ENCODE measurements around the gene PPP1R13L. TPM values are rescaled to one million over a fixed set of nuclear protein-coding genes. Genes with fewer than 3 reads are reported as not detected.
"Not testable (repeated sequence)": the region's sequence is repeated elsewhere in the genome, so short reads cannot be mapped to it uniquely, and the experiment has no call there.

The PPP1R13L gene
- total RNA-seq, 2 donors from 2014 or later, result 3.4 to 4.5 TPM

DNA sequence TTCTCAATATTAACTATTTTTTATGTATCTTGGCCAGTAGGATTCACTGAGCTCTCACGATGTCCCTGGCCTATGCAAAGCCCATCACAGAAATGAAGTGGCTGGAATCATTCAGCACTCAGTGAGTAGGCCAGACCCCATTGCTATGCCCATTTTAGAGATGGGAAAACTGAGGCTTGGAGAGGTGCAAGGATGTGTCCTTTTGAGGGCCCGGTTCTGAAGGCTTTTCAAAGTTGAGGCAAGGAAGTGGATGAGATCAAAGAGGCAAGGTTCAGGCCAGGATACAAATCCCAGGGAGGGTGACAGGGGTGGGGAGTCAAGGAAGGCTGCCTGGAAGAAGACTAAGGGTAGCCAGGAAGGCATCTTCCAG is 37.5 kb upstream of the PPP1R13L start:
- H3K9me3 ChIP-seq (ENCODE audit: control insufficient read depth, low read length, poor library complexity, severe bottlenecking), result no peaks in the 10 kb centered on the region
- H3K27ac Mint-ChIP-seq, result peak overlapping the region; percentile 97
- peaks cover 43% of the 10 kb centered on the region for H3K4me1 Mint-ChIP-seq
- no peak for DNase-seq
- ATAC-seq, result no peak
- H3K27me3 Mint-ChIP-seq, result no peaks in the 10 kb centered on the region
- peaks cover under 1% of the 10 kb centered on the region for H3K36me3 Mint-ChIP-seq (ENCODE audit: low read depth)
- peak overlapping the region; percentile 98 for H3K4me3 Mint-ChIP-seq

GRCh38 chr19:45440873-45441654 is 36.2 kb upstream of the PPP1R13L start:
- peak overlapping the region; percentile 87 for H3K4me3 Mint-ChIP-seq
- H3K4me1 Mint-ChIP-seq, result peaks cover 38% of the 10 kb centered on the region
- no peak for DNase-seq
- ATAC-seq, result no peak
- H3K27ac Mint-ChIP-seq, result peak overlapping the region; percentile 84
- H3K27me3 Mint-ChIP-seq, result no peaks in the 10 kb centered on the region
- H3K36me3 Mint-ChIP-seq (ENCODE audit: low read depth), result no peaks in the 10 kb centered on the region
- H3K9me3 ChIP-seq (ENCODE audit: control insufficient read depth, low read length, poor library complexity, severe bottlenecking), result no peaks in the 10 kb centered on the region

DNA sequence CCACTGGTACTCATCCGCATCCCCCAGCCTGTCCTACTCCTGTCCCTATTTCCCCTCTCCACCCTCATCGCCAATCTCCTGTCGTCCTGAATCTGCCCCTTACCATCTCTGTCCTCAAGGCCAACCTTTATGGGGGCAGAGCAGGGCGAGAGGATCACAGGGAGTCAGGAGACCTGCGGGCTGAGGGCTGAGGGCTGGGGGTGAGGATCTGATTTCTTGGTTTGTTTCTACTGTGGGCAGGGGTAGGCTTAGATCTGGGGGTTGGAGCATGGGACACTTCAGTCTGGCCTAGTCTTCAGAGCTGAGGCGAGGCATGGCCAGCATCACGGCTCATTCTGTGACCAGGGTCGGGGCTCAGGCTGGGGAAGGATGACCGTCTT is 35.4 kb upstream of the PPP1R13L start:
- H3K4me3 Mint-ChIP-seq, result peak overlapping the region; percentile 87
- ATAC-seq (no peak), DNase-seq (no peak)
- peaks cover 33% of the 10 kb centered on the region for H3K4me1 Mint-ChIP-seq
- H3K27me3 Mint-ChIP-seq, result no peaks in the 10 kb centered on the region
- no peaks in the 10 kb centered on the region for H3K9me3 ChIP-seq (ENCODE audit: control insufficient read depth, low read length, poor library complexity, severe bottlenecking)
- H3K27ac Mint-ChIP-seq, result peak overlapping the region; percentile 84
- H3K36me3 Mint-ChIP-seq (ENCODE audit: low read depth), result no peaks in the 10 kb centered on the region

- peaks cover 28% of the 10 kb centered on the region for H3K4me1 Mint-ChIP-seq
- no peaks in the 10 kb centered on the region for H3K27me3 Mint-ChIP-seq
- peak overlapping the region; percentile 87 for H3K4me3 Mint-ChIP-seq
- H3K27ac Mint-ChIP-seq, result peak overlapping the region; percentile 84
- DNase-seq (peak; percentile 75 to 81 (median 77)), ATAC-seq (peak; percentile 59)
- H3K9me3 ChIP-seq (ENCODE audit: control insufficient read depth, low read length, poor library complexity, severe bottlenecking), result no peaks in the 10 kb centered on the region
- no peaks in the 10 kb centered on the region for H3K36me3 Mint-ChIP-seq (ENCODE audit: low read depth)
Measured at GRCh38 chr19:45439569-45440258, 34.8 kb upstream of the PPP1R13L start.

GRCh38 chr19:45439190-45439568 is 34.3 kb upstream of the PPP1R13L start:
- DNase-seq (no peak), ATAC-seq (no peak)
- Mint-ChIP-seq H3K36me3 (ENCODE audit: low read depth) (no peaks in the 10 kb centered on the region), H3K27me3 (no peaks in the 10 kb centered on the region), H3K4me3 (peak overlapping the region; percentile 87), H3K27ac (peak overlapping the region; percentile 84), H3K4me1 (peaks cover 24% of the 10 kb centered on the region)
- H3K9me3 ChIP-seq (ENCODE audit: control insufficient read depth, low read length, poor library complexity, severe bottlenecking), result no peaks in the 10 kb centered on the region

GRCh38 chr19:45437328-45437727 is 32.5 kb upstream of the PPP1R13L start:
- H3K27ac Mint-ChIP-seq, result no peak overlapping the region
- H3K4me3 Mint-ChIP-seq, result no peak overlapping the region
- H3K36me3 Mint-ChIP-seq (ENCODE audit: low read depth), result no peaks in the 10 kb centered on the region
- H3K4me1 Mint-ChIP-seq, result peaks cover 13% of the 10 kb centered on the region
- no peak for ATAC-seq
- H3K27me3 Mint-ChIP-seq, result no peaks in the 10 kb centered on the region
- no peaks in the 10 kb centered on the region for H3K9me3 ChIP-seq (ENCODE audit: control insufficient read depth, low read length, poor library complexity, severe bottlenecking)
- no peak for DNase-seq

GRCh38 chr19:45432543-45432942 is 27.7 kb upstream of the PPP1R13L start:
- DNase-seq; H3K4me3 Mint-ChIP-seq; H3K27me3 Mint-ChIP-seq; H3K27ac Mint-ChIP-seq; H3K36me3 Mint-ChIP-seq (ENCODE audit: low read depth); ATAC-seq; H3K4me1 Mint-ChIP-seq; H3K9me3 ChIP-seq (ENCODE audit: control insufficient read depth, low read length, poor library complexity, severe bottlenecking): not testable (repeated sequence)

GRCh38 chr19:45431008-45431407 is 26.1 kb upstream of the PPP1R13L start:
- ATAC-seq; DNase-seq; H3K9me3 ChIP-seq (ENCODE audit: control insufficient read depth, low read length, poor library complexity, severe bottlenecking); H3K27me3 Mint-ChIP-seq; H3K36me3 Mint-ChIP-seq (ENCODE audit: low read depth); H3K4me3 Mint-ChIP-seq; H3K4me1 Mint-ChIP-seq; H3K27ac Mint-ChIP-seq: not testable (repeated sequence)

DNA sequence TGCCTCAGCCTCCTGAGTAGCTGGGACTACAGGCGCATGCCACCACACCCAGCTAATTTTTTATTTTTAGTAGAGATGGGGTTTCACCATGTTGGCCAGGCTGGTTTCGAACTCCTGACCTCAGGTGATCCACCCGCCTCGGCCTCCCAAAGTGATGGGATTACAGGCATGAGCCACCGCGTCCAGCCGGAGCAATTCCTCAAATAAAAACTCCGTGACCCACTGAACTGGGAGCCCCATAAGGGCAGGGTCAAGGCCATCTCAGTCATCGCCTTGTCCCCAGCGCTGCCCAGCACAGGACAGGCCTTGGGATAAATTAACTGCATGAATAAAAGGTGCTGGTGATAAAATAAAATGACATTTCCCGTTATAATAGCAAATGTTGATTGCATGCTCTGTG is 25.0 kb upstream of the PPP1R13L start:
- H3K4me3 Mint-ChIP-seq; H3K9me3 ChIP-seq (ENCODE audit: control insufficient read depth, low read length, poor library complexity, severe bottlenecking); H3K4me1 Mint-ChIP-seq; DNase-seq; H3K36me3 Mint-ChIP-seq (ENCODE audit: low read depth); H3K27me3 Mint-ChIP-seq; ATAC-seq; H3K27ac Mint-ChIP-seq: not testable (repeated sequence)

- ATAC-seq (peak; percentile 10), DNase-seq (no peak)
- H3K27me3 Mint-ChIP-seq, result peaks cover 5% of the 10 kb centered on the region
- H3K9me3 ChIP-seq (ENCODE audit: control insufficient read depth, low read length, poor library complexity, severe bottlenecking), result no peaks in the 10 kb centered on the region
- peak overlapping the region; percentile 90 for H3K4me3 Mint-ChIP-seq
- H3K27ac Mint-ChIP-seq, result peak overlapping the region; percentile 59
- H3K36me3 Mint-ChIP-seq (ENCODE audit: low read depth), result no peaks in the 10 kb centered on the region
- H3K4me1 Mint-ChIP-seq, result peaks cover 16% of the 10 kb centered on the region
Measured at GRCh38 chr19:45428384-45429231, 23.7 kb upstream of the PPP1R13L start.

DNA sequence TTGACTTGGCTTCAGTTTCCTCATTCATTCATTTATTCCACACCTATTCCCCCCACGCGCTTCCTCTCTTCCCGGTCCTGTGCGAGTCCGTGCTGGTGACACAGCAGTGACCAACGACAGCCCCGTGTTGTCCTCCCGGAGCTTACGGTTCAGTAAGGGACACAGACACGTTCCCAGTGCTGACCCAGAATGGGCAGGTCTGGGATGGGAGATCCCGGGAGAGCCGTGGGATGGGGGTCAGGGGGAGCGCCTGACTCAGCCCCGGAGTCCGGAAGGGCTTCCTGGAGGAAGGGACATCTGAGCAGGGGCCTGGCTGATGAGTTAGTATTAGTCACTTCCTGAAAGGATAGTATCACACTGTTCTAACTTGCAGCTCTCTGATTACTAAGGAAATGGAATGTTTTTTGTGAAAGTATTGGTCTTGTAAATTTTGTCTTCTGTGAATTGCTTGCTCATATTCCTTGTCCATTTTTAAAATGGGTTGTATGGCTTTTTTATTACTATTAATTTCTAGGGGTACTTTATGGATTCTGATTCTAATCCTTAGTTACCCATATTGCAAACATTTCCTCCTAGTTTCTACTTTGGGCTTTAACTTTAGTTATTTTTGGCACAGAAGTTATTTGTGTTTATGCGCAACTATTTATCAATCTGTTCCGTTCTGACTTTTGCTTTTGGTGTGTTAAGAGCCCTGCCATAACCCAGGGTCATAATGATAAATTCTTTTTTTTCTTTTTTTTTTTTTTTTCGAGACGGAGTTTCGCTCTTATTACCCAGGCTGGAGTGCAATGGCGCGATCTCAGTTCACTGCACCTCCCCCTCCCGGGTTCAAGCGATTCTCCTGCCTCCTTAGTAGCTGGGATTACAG is 19.6 kb upstream of the PPP1R13L start:
- Mint-ChIP-seq H3K4me3 (peak overlapping the region; percentile 98), H3K36me3 (ENCODE audit: low read depth) (peaks cover 4% of the 10 kb centered on the region), H3K27ac (peak overlapping the region; percentile 92), H3K4me1 (peaks cover 35% of the 10 kb centered on the region), H3K27me3 (peaks cover 5% of the 10 kb centered on the region)
- DNase-seq (peak in 1 of 3 donors; percentile 28), ATAC-seq (no peak)
- no peaks in the 10 kb centered on the region for H3K9me3 ChIP-seq (ENCODE audit: control insufficient read depth, low read length, poor library complexity, severe bottlenecking)

DNA sequence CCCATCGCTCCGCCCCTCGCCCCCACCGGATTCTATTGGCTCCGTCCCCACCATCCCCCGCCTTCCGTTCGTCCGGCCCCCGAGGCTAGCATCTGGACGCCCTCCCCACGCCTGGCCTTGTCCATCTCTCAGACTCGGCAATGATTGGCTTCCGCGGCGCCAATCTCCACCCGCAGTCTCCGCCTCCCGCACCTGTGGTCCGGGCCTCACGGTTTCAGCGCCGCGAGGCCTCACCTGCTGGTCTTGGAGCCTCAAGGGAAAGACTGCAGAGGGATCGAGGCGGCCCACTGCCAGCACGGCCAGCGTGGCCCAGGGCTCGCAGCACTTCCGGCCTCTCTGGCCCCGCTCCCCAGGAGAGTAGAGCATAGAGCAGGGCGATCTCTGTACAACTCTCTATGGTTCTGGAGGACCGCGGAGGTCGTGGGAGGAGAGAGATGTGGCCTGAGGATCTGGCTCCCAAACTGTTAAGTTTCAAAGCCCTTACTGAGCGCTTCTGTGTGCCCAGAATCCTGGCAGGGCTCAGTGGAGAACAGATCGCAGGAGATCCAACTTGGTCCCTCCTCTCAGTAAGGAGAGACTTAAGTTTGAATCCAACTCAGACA is 18.8 kb upstream of the PPP1R13L start, which contains the start of gene ERCC1:
TSS of gene ERCC1 (minus strand) at position 329 of the 602 bp plus-strand sequence. CDS start 543 bp downstream, outside the sequence.
- H3K9me3 ChIP-seq (ENCODE audit: control insufficient read depth, low read length, poor library complexity, severe bottlenecking), result no peaks in the 10 kb centered on the region
- H3K4me1 Mint-ChIP-seq, result peaks cover 38% of the 10 kb centered on the region
- peak within 1 kb of the TSS; percentile 98 for H3K4me3 Mint-ChIP-seq
- peak within 1 kb of the TSS; percentile 92 for H3K27ac Mint-ChIP-seq
- peaks cover 4% of the 10 kb centered on the region for H3K36me3 Mint-ChIP-seq (ENCODE audit: low read depth)
- ATAC-seq (peak; percentile 72), DNase-seq (peak in 2 of 3 donors; percentile 53 to 77)
- H3K27me3 Mint-ChIP-seq, result peaks cover 5% of the 10 kb centered on the region
